A549 (cell line): ENCODE data around the gene ATP6V0E1.

Experiments used
- CEBPB ChIP-seq, 2 experiments: fragments of >200 bp in 1 of 2; sonication (Bioruptor Twin) in 1 of 2; formaldehyde crosslinking in 1 of 2; IDR thresholded peaks; 2 replicates each; pipeline ENCODE4 v1.6.1; 2012 to 2016
- CHD2 ChIP-seq: fragments of 150-350 bp; IDR thresholded peaks from 2 replicates; pipeline ENCODE4 v1.6.1; 2014; ENCODE audit warnings: low read length; ENCODE audit not compliant: partially characterized antibody
- ESRRA ChIP-seq: fragments of 150-350 bp; IDR thresholded peaks from 2 replicates; pipeline ENCODE4 v1.6.1; 2014; ENCODE audit warnings: mild to moderate bottlenecking, low read length, borderline replicate concordance
- GATA3 ChIP-seq: IDR thresholded peaks from 2 replicates; pipeline ENCODE4 v1.6.1; 2012; ENCODE audit warnings: borderline replicate concordance
- KDM1A ChIP-seq: fragments of 200-600 bp; sonication (generic); IDR thresholded peaks from 2 replicates; pipeline ENCODE4 v1.6.1; 2016; ENCODE audit warnings: low read depth, mild to moderate bottlenecking
- TF ChIP-seq, protein P1 (sequence below): fragments of >200 bp; sonication (Bioruptor Twin); formaldehyde crosslinking; IDR thresholded peaks from 3 replicates; pipeline ENCODE4 v1.5.1; 2016
- TF ChIP-seq, protein P2 (sequence below): fragments of 150-350 bp; IDR thresholded peaks from 2 replicates; pipeline ENCODE4 v1.6.1; 2014; ENCODE audit warnings: low read depth, mild to moderate bottlenecking, low read length

DNA sequence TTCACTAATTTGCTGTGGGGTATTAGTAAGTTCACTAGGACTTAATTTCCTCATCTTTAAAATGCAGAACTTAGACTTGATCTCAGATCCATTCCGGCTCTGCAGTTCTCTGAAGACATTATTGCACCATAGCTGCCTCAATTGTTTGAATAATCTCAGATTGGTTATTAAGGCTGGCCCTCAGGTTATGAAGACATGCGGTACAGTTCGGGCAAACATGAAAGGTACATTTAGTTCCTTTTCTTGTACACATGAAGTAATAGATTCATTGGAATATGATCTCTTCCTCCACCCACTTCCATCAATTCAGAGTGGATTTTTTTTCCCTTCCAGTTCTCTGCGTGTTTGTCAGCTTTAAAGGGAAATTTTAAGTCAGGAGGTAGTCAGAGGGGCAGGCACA, 28.0 kb downstream of the ATP6V0E1 start:
- TF ChIP-seq CEBPB (IDR thresholded peaks at IDR 0.05) (no peak), ESRRA (no peak), GATA3 (no peak), CHD2 (no peak), KDM1A (no peak)
- TF ChIP-seq, protein P1, sequence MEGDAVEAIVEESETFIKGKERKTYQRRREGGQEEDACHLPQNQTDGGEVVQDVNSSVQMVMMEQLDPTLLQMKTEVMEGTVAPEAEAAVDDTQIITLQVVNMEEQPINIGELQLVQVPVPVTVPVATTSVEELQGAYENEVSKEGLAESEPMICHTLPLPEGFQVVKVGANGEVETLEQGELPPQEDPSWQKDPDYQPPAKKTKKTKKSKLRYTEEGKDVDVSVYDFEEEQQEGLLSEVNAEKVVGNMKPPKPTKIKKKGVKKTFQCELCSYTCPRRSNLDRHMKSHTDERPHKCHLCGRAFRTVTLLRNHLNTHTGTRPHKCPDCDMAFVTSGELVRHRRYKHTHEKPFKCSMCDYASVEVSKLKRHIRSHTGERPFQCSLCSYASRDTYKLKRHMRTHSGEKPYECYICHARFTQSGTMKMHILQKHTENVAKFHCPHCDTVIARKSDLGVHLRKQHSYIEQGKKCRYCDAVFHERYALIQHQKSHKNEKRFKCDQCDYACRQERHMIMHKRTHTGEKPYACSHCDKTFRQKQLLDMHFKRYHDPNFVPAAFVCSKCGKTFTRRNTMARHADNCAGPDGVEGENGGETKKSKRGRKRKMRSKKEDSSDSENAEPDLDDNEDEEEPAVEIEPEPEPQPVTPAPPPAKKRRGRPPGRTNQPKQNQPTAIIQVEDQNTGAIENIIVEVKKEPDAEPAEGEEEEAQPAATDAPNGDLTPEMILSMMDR: no peak
- TF ChIP-seq, protein P2, sequence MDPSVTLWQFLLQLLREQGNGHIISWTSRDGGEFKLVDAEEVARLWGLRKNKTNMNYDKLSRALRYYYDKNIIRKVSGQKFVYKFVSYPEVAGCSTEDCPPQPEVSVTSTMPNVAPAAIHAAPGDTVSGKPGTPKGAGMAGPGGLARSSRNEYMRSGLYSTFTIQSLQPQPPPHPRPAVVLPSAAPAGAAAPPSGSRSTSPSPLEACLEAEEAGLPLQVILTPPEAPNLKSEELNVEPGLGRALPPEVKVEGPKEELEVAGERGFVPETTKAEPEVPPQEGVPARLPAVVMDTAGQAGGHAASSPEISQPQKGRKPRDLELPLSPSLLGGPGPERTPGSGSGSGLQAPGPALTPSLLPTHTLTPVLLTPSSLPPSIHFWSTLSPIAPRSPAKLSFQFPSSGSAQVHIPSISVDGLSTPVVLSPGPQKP: no peak
